HepG2 (cell line): ENCODE measurements around the gene HTR4. TPM values are rescaled to one million over a fixed set of nuclear protein-coding genes. Genes with fewer than 3 reads are reported as not detected.

ENCODE experiments used
- ATAC-seq: fragments of 200-7000 bp; cut with Tn5 transposase; 3 replicates; pipeline ENCODE4 v1.9.1; 2020; ENCODE audit warnings: mild to moderate bottlenecking, moderate library complexity
- BruUV-seq: library from RNA; stranded (reverse); fragments of 400-500 nt; replicated peaks from 2 replicates; lab custom pipeline; 2021; lab: Mats Ljungman, UMichigan
- CTCF ChIA-PET: fragments of 300-600 bp; formaldehyde crosslinking; extraction: SDS; loops from one replicate; lab custom pipeline; 2021; ENCODE audit warnings: low total read pairs, inconsistent platforms, low intra/inter-chr PET ratio; lab: Yijun Ruan, JAX
- POLR2A ChIA-PET: fragments of 350-600 bp; sonication (Branson Sonifier 250); formaldehyde crosslinking; loops from one replicate; lab custom pipeline; 2020; ENCODE audit warnings: antibody characterized with exemption, inconsistent platforms; lab: Yijun Ruan, JAX
- DNase-seq: peaks from one replicate; pipeline ENCODE4 v3.0.0-alpha.2; 2015; ENCODE audit warnings: low spot score
- FAIRE-seq: peaks from 3 replicates; lab custom pipeline; 2011; peaks lifted over from hg19 to GRCh38; lab: Jason Lieb, UNC
- H2AFZ ChIP-seq: one replicate; pipeline ENCODE4 v1.6.1; 2011; ENCODE audit warnings: low read length, inconsistent platforms
- H3K27ac ChIP-seq: fragments of 300-600 bp; 3 replicates; pipeline ENCODE4 v1.8.0; 2011; ENCODE audit warnings: mixed run types, mild to moderate bottlenecking, mixed read lengths, low read length, inconsistent platforms; ENCODE audit not compliant: insufficient read depth; ENCODE audit errors: extremely low read length
- H3K27me3 ChIP-seq, 2 experiments: fragments of 200-600 bp in 1 of 2; 2 replicates in 1 of 2; 3 replicates in 1 of 2; pipeline versions ENCODE4 v1.6.0 to v1.8.0; 2011; ENCODE audit warnings: low read length in 2 of 2, mild to moderate bottlenecking in 2 of 2, moderate library complexity in 2 of 2, inconsistent platforms in 1 of 2; ENCODE audit not compliant: insufficient read depth in 2 of 2, control insufficient read depth in 1 of 2
- H3K36me3 ChIP-seq, 2 experiments: fragments of 200-600 bp in 1 of 2; replicated peaks in 1 of 2; 2 replicates in 1 of 2; 3 replicates in 1 of 2; pipeline versions ENCODE4 v1.5.1 to v1.8.0; 2011; ENCODE audit warnings: low read length in 2 of 2, inconsistent platforms in 1 of 2; ENCODE audit not compliant: insufficient read depth in 2 of 2, control insufficient read depth in 1 of 2
- H3K4me1 ChIP-seq: 2 replicates; pipeline ENCODE4 v1.5.1; 2012; ENCODE audit warnings: low read length, inconsistent platforms; ENCODE audit not compliant: insufficient read depth
- H3K4me2 ChIP-seq: 2 replicates; pipeline ENCODE4 v1.6.0; 2011; ENCODE audit warnings: low read depth, low read length, inconsistent platforms
- H3K4me3 ChIP-seq, 3 experiments: fragments of 200-600 bp in 1 of 3; sonication (generic), shearing (Covaris generic) in 1 of 3; replicated peaks in 1 of 3; 2 replicates each; pipeline ENCODE4 v1.5.1; 2011 to 2016; ENCODE audit warnings: low read length in 3 of 3, inconsistent platforms in 2 of 3, low read depth in 2 of 3, mild to moderate bottlenecking in 2 of 3, control low read depth in 1 of 3, mixed read lengths in 1 of 3; ENCODE audit not compliant: insufficient read depth in 1 of 3
- H3K79me2 ChIP-seq: one replicate; pipeline ENCODE4 v1.6.1; 2011; ENCODE audit warnings: low read length, inconsistent platforms; ENCODE audit not compliant: insufficient read depth
- H3K9ac ChIP-seq: 2 replicates; pipeline ENCODE4 v1.6.0; 2011; ENCODE audit warnings: mild to moderate bottlenecking, low read depth, low read length, inconsistent platforms; ENCODE audit not compliant: insufficient read depth
- H3K9me3 ChIP-seq: 2 replicates; pipeline ENCODE4 v1.5.1; 2012; ENCODE audit warnings: mild to moderate bottlenecking, low read length
- H4K20me1 ChIP-seq: 2 replicates; pipeline ENCODE4 v1.6.0; 2011; ENCODE audit warnings: inconsistent platforms, mild to moderate bottlenecking, low read length, moderate library complexity; ENCODE audit not compliant: insufficient read depth
- ELK4 ChIP-seq: sonication (generic); formaldehyde crosslinking; IDR thresholded peaks from 2 replicates; pipeline ENCODE4 v1.9.0; 2021; ENCODE audit warnings: missing genetic modification reagents, borderline replicate concordance
- ETV6 ChIP-seq: sonication (generic); formaldehyde crosslinking; conservative IDR thresholded peaks from 2 replicates; pipeline ENCODE4 v1.4.0; 2020; ENCODE audit warnings: missing genetic modification reagents
- KLF9 ChIP-seq: IDR thresholded peaks from 2 replicates; pipeline ENCODE4 v1.6.1; 2016; ENCODE audit warnings: low read depth
- LBX2 ChIP-seq: sonication (generic); formaldehyde crosslinking; IDR thresholded peaks from 2 replicates; pipeline ENCODE4 v1.5.0; 2020; ENCODE audit warnings: missing genetic modification reagents, mild to moderate bottlenecking, borderline replicate concordance
- MATR3 ChIP-seq: sonication (generic); formaldehyde crosslinking; IDR thresholded peaks from 2 replicates; pipeline ENCODE4 v1.4.0; 2020; ENCODE audit warnings: missing genetic modification reagents
- MTA3 ChIP-seq: sonication (generic); formaldehyde crosslinking; IDR thresholded peaks from 2 replicates; pipeline ENCODE4 v1.4.0; 2020; ENCODE audit warnings: missing genetic modification reagents
- NCOA5 ChIP-seq: sonication (generic); formaldehyde crosslinking; IDR thresholded peaks from 2 replicates; pipeline ENCODE4 v1.4.0; 2020; ENCODE audit warnings: missing genetic modification reagents
- REL ChIP-seq: sonication (generic); formaldehyde crosslinking; conservative IDR thresholded peaks from 2 replicates; pipeline ENCODE4 v1.8.0; 2022; ENCODE audit warnings: mild to moderate bottlenecking, missing genetic modification reagents, moderate library complexity
- SMC3 ChIP-seq: IDR thresholded peaks from 2 replicates; pipeline ENCODE4 v1.6.1; 2011; ENCODE audit warnings: low read length, improper control_type of control experiment
- SNAPC4 ChIP-seq: sonication (generic); formaldehyde crosslinking; IDR thresholded peaks from 2 replicates; pipeline ENCODE4 v1.4.0; 2020; ENCODE audit warnings: mild to moderate bottlenecking, missing genetic modification reagents
- STAT5B ChIP-seq: sonication (generic); formaldehyde crosslinking; IDR thresholded peaks from 2 replicates; pipeline ENCODE4 v1.4.0; 2020; ENCODE audit warnings: missing genetic modification reagents
- ZBTB46 ChIP-seq: sonication (generic); formaldehyde crosslinking; IDR thresholded peaks from 2 replicates; pipeline ENCODE4 v1.4.0; 2020; ENCODE audit warnings: mild to moderate bottlenecking, missing genetic modification reagents, borderline replicate concordance
- ZFP90 ChIP-seq: sonication (generic); formaldehyde crosslinking; IDR thresholded peaks from 2 replicates; pipeline ENCODE4 v1.8.0; 2022; ENCODE audit warnings: missing genetic modification reagents, mild to moderate bottlenecking, inconsistent platforms, borderline replicate concordance
- ZNF234 ChIP-seq: sonication (generic); formaldehyde crosslinking; conservative IDR thresholded peaks from 2 replicates; pipeline ENCODE4 v1.5.1; 2020; ENCODE audit warnings: mild to moderate bottlenecking, missing genetic modification reagents
- ZNF484 ChIP-seq: sonication (generic); formaldehyde crosslinking; IDR thresholded peaks from 2 replicates; pipeline ENCODE4 v1.5.1; 2020; ENCODE audit warnings: mild to moderate bottlenecking, low read depth, missing genetic modification reagents, borderline replicate concordance
- ZNF543 ChIP-seq: sonication (generic); formaldehyde crosslinking; IDR thresholded peaks from 2 replicates; pipeline ENCODE4 v1.4.0; 2020; ENCODE audit warnings: mild to moderate bottlenecking, missing genetic modification reagents
- ZNF550 ChIP-seq: sonication (generic); formaldehyde crosslinking; IDR thresholded peaks from 2 replicates; pipeline ENCODE4 v1.4.0; 2020; ENCODE audit warnings: mild to moderate bottlenecking, missing genetic modification reagents, borderline replicate concordance
- ZNF567 ChIP-seq: sonication (generic); formaldehyde crosslinking; IDR thresholded peaks from 2 replicates; pipeline ENCODE4 v1.8.1; 2023; ENCODE audit warnings: mild to moderate bottlenecking, missing genetic modification reagents, borderline replicate concordance
- ZNF83 ChIP-seq: sonication (generic); formaldehyde crosslinking; IDR thresholded peaks from 2 replicates; pipeline ENCODE4 v1.4.0; 2020; ENCODE audit warnings: missing genetic modification reagents, mild to moderate bottlenecking, borderline replicate concordance
- WGBS: methylation state at CpG from one replicate; pipeline ENCODE4 v1.1.6; 2017; ENCODE audit warnings: low lambda C conversion rate; 5-methylcytosine and 5-hydroxymethylcytosine counted together
- in situ Hi-C: cut with HindIII; loops from 2 replicates; pipeline ENCODE4 v1.10.0; 2017; ENCODE audit warnings: low pct_unique_long_range_greater_than_20kb; ENCODE audit not compliant: extremely low pct_ligation_motif_present
- intact Hi-C: fragments of 100-400 bp; cut with micrococcal nuclease; formaldehyde crosslinking; loops from one replicate; pipeline ENCODE4 v1.10.0; 2022; ENCODE audit not compliant: unreplicated experiment
- polyA plus RNA-seq, 8 experiments: library from polyadenylated mRNA; depleted of rRNA in 3 of 8; stranded (reverse) in 7 of 8; unstranded in 1 of 8; fragments of >200 nt; fragmentation: Illumina TruSeq in 4 of 8; extraction: Trizol in 4 of 8; gene quantifications; 2 replicates each; pipeline versions ENCODE4 v1.2.1 to v1.2.3, GENCODE V29; 2011 to 2016; ENCODE audit warnings: low read depth in 4 of 8, missing spikeins in 1 of 8, mixed read lengths in 1 of 8; ENCODE audit not compliant: insufficient read depth in 1 of 8
- total RNA-seq, 5 experiments: library from RNA; depleted of rRNA; stranded (reverse); fragments of >200 nt; fragmentation: Illumina TruSeq; extraction: Trizol; gene quantifications; 2 replicates each; pipeline ENCODE4 v1.2.3, GENCODE V29; 2016; ENCODE audit warnings: low read depth in 1 of 5

The HTR4 gene
- total and polyA plus RNA-seq, 2 of the 13 experiments (the other 11 are each of a cell fraction or from before 2014, with no cell fraction given) = not detected

- FAIRE-seq = no peak
- CTCF ChIA-PET = no interaction called here
- no peaks in the 10 kb centered on the region for H4K20me1 ChIP-seq
- WGBS = 2% methylated on average over 2 of the region's 2 CpGs
- intact Hi-C loops = no loop called here
- in situ Hi-C loops = no loop called here
- no peaks in the 10 kb centered on the region for H3K4me1 ChIP-seq
- POLR2A ChIA-PET = no interaction called here
- H3K27ac ChIP-seq = no peak overlapping the region
- H3K4me3 ChIP-seq = no peak overlapping the region
- no peak for ATAC-seq
- H3K4me2 ChIP-seq = no peak overlapping the region
- no peaks in the 10 kb centered on the region for H3K9me3 ChIP-seq
- no peak overlapping the region for H2AFZ ChIP-seq
- H3K27me3 ChIP-seq = no peaks in the 10 kb centered on the region
- H3K9ac ChIP-seq = no peak overlapping the region
- BruUV-seq = no TSS peak
- no peaks in the 10 kb centered on the region for H3K36me3 ChIP-seq
- no peak for DNase-seq
- TF ChIP-seq ETV6 (CRISPR knock-in tag) (no peak), ZNF567 (CRISPR knock-in tag) (no peak), ZBTB46 (no peak), ZNF234 (CRISPR knock-in tag) (no peak), NCOA5 (CRISPR knock-in tag) (no peak), ZNF550 (CRISPR knock-in tag) (no peak), SMC3 (no peak), STAT5B (no peak), REL (no peak), ZFP90 (CRISPR knock-in tag) (no peak), ZNF484 (CRISPR knock-in tag) (no peak), SNAPC4 (CRISPR knock-in tag) (no peak), ZNF543 (no peak), MTA3 (CRISPR knock-in tag) (no peak), ZNF83 (CRISPR knock-in tag) (no peak), MATR3 (CRISPR knock-in tag) (no peak), LBX2 (no peak), KLF9 (CRISPR knock-in tag) (no peak), ELK4 (no peak)
- no peaks in the 10 kb centered on the region for H3K79me2 ChIP-seq
These were observed 99.7 kb downstream of the HTR4 start for GRCh38 chr5:148554621-148555020.
